ENCODE results near the gene HOMEZ.

The HOMEZ gene

DNA sequence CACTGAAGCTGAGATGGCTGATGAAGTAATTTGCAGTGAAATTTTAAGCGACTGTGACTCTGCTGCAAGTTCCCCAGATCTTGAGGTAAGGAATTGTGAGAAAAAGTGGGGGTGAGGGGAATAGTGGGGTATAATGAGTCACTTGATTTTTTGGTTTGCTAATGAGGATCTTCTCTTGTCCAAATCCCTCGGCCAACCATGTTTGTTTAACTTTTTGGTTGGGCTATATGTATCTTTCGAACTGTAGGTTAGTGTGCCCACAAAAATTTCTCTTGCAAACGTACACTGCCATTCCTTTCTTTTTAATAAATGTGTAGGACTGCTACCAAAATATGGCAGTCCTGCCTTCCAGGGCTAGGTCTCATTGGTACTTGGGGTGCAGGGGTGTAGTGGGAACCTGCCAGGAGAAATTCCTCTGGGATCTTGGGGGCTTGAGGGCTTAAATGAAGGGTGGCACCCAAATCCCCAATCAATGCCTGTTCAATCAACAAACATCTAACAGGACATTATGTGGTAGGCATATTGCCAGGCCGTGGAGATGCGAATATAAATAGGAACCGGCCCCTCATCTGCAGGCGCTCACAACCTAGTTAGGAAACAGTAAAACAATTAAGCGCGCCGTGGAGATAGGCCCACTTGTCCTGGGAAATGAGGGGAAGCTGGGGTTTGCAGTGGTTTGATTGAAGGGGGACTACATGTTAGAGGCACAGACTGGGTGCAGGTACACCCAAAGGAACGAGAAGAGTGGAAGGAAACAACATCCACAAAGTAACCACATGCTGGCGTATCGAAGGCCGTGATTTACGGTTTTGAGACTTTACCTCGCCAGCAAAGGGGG lies 34.0 kb upstream of the HOMEZ start:
- H3K27ac Mint-ChIP-seq: peak overlapping the region; percentile 98
- H3K9me3 Mint-ChIP-seq: no peaks in the 10 kb centered on the region
- H3K4me1 Mint-ChIP-seq (ENCODE audit: low read depth): peaks cover 33% of the 10 kb centered on the region
- H3K4me3 Mint-ChIP-seq: peak overlapping the region; percentile 92
- no peaks in the 10 kb centered on the region for H3K27me3 Mint-ChIP-seq
- peaks cover 29% of the 10 kb centered on the region for H3K36me3 Mint-ChIP-seq (ENCODE audit: low read depth)

DNA sequence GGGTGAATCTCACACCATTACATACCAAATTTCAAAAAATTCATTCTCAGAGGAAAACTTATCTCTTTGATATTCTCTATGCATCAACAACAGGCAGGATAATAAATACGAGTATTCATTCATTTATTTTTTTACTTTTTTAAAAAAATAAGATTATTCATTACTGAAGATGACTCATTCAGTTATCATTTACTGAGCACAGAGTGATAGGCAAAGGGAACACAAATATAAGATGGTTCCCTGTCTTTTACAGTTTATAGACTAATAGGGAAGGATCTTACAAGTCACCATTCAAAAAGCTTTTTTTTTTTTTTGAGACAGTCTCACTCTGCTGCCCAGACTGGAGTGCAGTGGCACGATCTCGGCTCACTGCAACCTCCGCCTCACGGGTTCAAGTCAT lies 30.4 kb upstream of the HOMEZ start:
- Mint-ChIP-seq H3K27me3 (no peaks in the 10 kb centered on the region), H3K4me1 (ENCODE audit: low read depth) (peaks cover 17% of the 10 kb centered on the region), H3K27ac (no peak overlapping the region), H3K9me3 (no peaks in the 10 kb centered on the region), H3K36me3 (ENCODE audit: low read depth) (no peaks in the 10 kb centered on the region), H3K4me3 (no peak overlapping the region)

DNA sequence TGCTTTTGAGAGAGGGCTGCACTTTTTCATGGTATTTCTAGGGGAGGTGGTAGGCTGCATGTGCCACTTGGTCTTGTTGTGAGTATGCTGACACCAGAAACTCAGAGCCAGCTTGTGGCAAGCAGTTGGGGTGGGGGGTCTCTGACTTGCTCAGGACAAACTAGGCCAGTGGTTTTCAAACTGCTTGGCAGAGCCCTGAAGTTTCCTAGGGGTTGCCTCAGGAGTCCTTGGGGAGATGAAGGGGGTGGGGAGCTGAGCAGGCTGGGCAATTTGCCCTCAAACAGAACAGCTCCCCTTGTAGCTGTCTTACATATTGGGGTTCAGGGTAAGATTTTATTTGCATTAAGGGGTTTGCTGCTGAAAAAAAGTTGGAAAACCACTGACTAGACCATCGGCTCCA lies 24.6 kb upstream of the HOMEZ start:
- no peaks in the 10 kb centered on the region for H3K36me3 Mint-ChIP-seq (ENCODE audit: low read depth)
- H3K27ac Mint-ChIP-seq: no peak overlapping the region
- H3K9me3 Mint-ChIP-seq: no peaks in the 10 kb centered on the region
- peaks cover 22% of the 10 kb centered on the region for H3K27me3 Mint-ChIP-seq
- H3K4me3 Mint-ChIP-seq: no peak overlapping the region
- H3K4me1 Mint-ChIP-seq (ENCODE audit: low read depth): peaks cover 10% of the 10 kb centered on the region

DNA sequence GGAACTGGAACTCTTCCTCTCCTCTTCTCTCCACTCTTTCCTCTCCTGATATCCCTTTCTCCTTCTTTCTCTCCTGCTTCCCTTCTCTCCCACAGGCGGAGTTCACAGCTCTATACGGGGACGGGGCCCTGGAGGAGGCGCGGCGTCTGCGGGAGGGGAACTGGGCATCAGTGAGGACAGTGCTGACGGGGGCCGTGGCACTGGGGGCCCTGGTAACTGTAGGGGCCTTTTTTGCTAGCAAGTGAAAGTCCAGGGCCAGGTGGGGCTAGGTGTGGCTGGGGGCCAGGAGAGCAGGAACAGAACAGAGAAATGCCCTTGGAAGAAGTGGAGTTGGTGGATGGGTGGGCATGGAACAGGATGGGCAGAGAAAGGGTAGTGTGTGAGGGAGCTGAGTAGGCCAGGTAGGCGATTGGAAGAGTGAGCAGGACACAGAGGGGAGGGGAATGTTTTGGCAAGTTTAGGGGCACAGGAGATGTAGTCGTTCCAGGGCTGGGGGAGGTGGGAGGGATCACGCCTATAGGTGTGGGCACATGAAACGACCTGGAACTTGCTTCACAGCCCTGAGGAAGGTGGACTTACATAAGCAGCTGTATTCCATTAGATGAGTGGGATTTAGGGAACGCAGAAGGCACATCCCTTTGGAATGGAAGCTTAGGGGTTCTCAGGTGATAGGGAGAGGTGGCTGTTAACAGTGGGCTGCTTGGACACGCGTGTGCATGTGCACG lies 23.0 kb upstream of the HOMEZ start:
- Mint-ChIP-seq H3K36me3 (ENCODE audit: low read depth) (no peaks in the 10 kb centered on the region), H3K4me3 (no peak overlapping the region), H3K27me3 (peaks cover 22% of the 10 kb centered on the region), H3K4me1 (ENCODE audit: low read depth) (peaks cover 10% of the 10 kb centered on the region), H3K27ac (no peak overlapping the region), H3K9me3 (no peaks in the 10 kb centered on the region)

DNA sequence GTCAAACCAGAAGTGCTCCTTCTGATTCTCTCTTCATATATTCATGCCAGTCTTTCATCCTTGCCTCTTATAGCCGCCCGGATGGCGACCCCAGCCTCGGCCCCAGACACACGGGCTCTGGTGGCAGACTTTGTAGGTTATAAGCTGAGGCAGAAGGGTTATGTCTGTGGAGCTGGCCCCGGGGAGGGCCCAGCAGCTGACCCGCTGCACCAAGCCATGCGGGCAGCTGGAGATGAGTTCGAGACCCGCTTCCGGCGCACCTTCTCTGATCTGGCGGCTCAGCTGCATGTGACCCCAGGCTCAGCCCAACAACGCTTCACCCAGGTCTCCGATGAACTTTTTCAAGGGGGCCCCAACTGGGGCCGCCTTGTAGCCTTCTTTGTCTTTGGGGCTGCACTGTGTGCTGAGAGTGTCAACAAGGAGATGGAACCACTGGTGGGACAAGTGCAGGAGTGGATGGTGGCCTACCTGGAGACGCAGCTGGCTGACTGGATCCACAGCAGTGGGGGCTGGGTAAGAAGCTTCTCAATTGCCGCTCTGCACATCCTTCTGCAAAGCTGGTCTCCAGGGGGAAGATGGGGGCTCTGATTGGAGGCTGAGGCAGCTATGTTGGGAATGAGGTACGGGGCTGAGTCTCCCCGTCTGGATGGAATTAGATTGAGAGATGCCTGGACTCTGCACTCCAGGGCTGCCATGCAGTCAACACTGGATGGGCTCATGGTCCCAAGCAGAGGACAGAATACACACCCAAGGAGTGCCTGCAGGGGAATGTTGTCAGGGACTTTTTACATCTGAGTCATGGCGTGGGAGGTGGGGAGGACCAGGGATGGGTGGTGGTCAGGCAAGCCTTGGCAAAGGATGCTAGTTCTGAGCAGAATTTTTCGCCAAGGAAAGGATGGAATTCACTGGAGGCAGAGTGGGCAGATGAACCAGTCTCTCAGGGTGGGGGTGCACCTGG lies 22.0 kb upstream of the HOMEZ start:
- Mint-ChIP-seq H3K4me3 (no peak overlapping the region), H3K4me1 (ENCODE audit: low read depth) (peaks cover 15% of the 10 kb centered on the region), H3K9me3 (no peaks in the 10 kb centered on the region), H3K36me3 (ENCODE audit: low read depth) (no peaks in the 10 kb centered on the region), H3K27ac (no peak overlapping the region), H3K27me3 (peaks cover 22% of the 10 kb centered on the region)

DNA sequence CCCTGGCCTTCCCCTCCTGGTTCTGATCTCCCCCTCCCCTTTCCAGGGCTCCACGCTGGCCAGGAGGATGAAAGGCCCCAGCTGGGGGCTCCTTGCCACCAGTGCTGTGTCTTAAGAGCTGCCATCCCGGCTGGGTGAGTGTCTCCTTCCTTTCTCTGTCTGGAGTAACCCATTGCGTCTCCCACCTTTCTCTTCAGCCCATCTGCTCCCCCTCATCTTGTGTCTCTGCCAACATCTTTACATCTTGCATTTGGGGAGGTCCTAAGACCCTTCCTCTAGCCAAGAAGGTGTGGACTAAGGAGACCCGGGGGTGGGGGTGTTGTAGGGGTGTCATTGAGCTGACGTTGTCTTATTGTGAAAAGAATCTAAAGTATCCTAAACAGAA lies 21.2 kb upstream of the HOMEZ start:
- Mint-ChIP-seq H3K4me1 (ENCODE audit: low read depth) (peaks cover 20% of the 10 kb centered on the region), H3K4me3 (peak overlapping the region; percentile 61), H3K27me3 (peaks cover 22% of the 10 kb centered on the region), H3K36me3 (ENCODE audit: low read depth) (no peaks in the 10 kb centered on the region), H3K9me3 (no peaks in the 10 kb centered on the region), H3K27ac (no peak overlapping the region)

DNA sequence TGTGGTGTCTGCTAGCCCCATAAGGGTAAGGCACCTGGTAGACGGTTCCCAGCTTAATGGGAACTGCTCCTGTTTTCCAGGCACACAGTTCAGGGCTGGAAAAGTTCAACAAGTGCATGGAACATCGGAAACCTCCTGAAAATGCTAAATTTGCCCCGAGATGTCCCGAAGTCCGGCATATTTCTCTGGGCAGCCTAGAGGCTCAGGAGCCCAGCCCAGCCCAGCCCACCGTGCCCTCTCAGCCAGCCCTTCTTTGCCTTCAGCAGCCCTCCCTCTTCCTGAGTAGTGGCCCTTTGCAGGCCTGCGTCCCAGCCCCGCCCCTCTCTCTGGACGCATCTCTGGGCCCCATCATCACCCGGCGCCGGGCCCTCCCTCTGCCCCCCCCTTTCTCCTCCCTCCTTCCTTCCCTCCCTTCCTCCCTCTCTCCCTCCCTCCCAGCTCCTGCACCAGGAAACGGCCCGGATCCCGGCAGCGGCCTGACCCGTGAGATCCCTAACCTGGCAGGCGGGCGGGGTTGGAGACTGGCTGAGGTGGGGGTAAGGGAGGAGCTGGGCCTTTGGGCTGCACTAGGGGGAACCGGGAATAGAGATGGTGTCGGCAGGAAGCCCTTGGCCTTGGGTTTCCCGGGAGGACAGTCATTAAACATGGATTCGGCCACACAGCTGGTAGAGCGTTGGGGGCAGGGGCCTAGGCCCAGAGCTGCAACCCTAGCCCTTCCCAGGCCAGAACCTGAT lies 20.6 kb upstream of the HOMEZ start, which contains the start of gene BCL2L2:
BCL2L2 (plus strand) TSS at position 422 of the 734 bp plus-strand sequence. CDS start 935 bp downstream, outside the sequence.
- H3K4me3 Mint-ChIP-seq: peak within 1 kb of the TSS; percentile 61
- no peaks in the 10 kb centered on the region for H3K9me3 Mint-ChIP-seq
- no peak within 1 kb of the TSS for H3K27ac Mint-ChIP-seq
- peaks cover 20% of the 10 kb centered on the region for H3K4me1 Mint-ChIP-seq (ENCODE audit: low read depth)
- no peaks in the 10 kb centered on the region for H3K36me3 Mint-ChIP-seq (ENCODE audit: low read depth)
- peaks cover 22% of the 10 kb centered on the region for H3K27me3 Mint-ChIP-seq

DNA sequence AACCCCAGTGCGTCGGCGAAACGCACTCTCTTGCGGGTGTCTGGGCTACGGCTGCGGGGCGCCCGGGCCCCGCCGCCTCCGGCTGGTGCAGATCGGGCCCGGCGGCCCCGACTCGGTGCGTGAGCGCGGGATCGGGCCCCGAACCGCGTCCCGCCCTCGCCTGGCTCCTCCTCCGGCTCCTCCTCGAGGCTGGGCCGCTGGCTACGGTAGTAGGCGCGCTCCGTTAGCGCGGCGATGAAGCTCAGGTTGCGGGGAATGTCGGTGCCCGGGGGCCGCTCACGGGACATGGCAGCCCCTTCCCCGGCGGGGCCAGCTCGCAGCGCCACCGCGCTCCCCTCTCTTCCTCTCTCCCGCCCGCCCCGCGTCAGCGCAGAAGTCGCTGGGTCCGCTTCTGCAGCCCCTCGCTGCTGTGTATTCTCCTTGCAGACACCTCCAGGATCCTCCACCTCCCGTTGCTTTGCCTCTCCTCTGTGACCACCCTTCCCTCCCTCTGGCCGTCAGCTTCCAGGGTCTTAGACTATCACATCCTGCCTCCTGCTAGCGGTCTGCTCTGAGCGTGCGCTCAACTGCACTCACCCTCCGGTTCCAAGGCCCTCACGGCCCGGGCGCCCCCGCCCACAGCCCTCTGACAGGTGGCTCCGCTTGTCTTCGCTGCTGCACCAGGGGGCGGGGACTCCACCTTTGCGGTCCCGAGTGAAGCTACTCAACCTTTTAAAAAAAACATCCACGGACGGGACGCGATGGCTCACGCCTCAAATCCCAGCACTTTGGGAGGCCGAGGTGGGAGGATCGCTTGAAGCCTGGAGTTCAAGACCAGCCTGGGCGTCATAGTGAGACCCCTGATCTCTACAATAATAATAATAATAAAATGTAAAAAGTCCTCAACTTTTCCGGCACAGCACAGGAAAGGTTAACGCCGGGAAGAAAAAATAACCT lies 16.6 kb upstream of the HOMEZ start, which contains the start of gene PPP1R3E:
PPP1R3E (minus strand) TSS at position 570 of the 936 bp plus-strand sequence; CDS start at position 287, 283 bp downstream.
- H3K27me3 Mint-ChIP-seq: peaks cover 14% of the 10 kb centered on the region
- peaks cover 8% of the 10 kb centered on the region for H3K36me3 Mint-ChIP-seq (ENCODE audit: low read depth)
- peaks cover 28% of the 10 kb centered on the region for H3K4me1 Mint-ChIP-seq (ENCODE audit: low read depth)
- no peaks in the 10 kb centered on the region for H3K9me3 Mint-ChIP-seq
- peak within 1 kb of the TSS; percentile 100 for H3K4me3 Mint-ChIP-seq
- H3K27ac Mint-ChIP-seq: peak within 1 kb of the TSS; percentile 100

DNA sequence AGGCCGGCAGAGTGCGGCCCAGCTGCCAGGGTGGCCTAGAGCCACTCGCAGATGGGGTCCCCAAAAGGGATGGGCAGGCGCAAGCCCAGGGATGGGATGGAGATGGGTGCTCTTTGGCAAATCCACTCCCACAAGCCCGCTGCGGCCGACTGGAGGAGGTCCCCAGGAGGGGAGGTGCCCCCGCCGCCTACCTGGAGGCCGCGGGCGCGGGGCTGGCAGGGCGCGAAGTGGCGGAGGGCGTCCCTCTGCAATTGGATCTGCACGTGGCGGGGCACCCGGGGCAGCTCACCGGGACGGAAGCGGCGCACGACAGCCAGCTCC lies 16.0 kb upstream of the HOMEZ start:
- H3K9me3 Mint-ChIP-seq: no peaks in the 10 kb centered on the region
- H3K4me1 Mint-ChIP-seq (ENCODE audit: low read depth): peaks cover 28% of the 10 kb centered on the region
- peak overlapping the region; percentile 100 for H3K4me3 Mint-ChIP-seq
- peak overlapping the region; percentile 94 for H3K27ac Mint-ChIP-seq
- peaks cover 13% of the 10 kb centered on the region for H3K36me3 Mint-ChIP-seq (ENCODE audit: low read depth)
- H3K27me3 Mint-ChIP-seq: peaks cover 8% of the 10 kb centered on the region

DNA sequence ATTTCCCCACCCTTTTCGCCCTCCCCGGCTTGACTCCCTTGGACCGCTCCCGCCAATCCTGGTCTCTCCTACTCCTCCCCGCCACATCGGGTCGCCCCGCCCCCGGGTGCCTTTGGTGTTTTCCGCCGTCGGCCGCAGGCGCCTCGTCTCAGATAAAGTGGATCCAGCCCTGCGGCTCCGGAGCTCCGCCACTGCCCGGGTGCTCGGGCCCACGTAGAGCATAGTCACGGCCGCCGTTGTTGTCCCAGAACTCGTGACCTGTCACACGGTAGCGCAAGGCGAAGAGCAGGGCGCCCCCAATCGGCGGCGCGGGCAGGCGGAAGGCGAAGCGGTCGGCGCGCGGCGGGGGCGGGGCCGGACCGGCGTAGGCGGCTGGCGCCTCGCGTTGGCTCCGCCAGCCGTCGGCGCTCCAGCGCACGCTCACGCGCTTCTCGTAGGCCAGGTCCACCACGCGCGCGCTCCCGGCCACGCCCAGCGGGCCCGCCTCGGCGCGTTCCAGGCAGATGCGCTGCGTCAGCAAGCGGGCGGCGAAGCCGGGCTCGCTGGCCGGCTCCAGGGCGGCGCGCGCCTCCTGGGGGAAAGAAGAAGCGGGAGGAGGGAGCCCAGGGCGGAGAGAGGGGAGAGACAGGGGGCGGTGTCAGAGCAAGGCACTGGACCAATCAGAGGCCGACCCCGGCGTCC lies 15.5 kb upstream of the HOMEZ start:
- peak overlapping the region; percentile 95 for H3K27ac Mint-ChIP-seq
- peaks cover 7% of the 10 kb centered on the region for H3K27me3 Mint-ChIP-seq
- peaks cover 28% of the 10 kb centered on the region for H3K4me1 Mint-ChIP-seq (ENCODE audit: low read depth)
- peaks cover 13% of the 10 kb centered on the region for H3K36me3 Mint-ChIP-seq (ENCODE audit: low read depth)
- H3K4me3 Mint-ChIP-seq: peak overlapping the region; percentile 100
- H3K9me3 Mint-ChIP-seq: no peaks in the 10 kb centered on the region

DNA sequence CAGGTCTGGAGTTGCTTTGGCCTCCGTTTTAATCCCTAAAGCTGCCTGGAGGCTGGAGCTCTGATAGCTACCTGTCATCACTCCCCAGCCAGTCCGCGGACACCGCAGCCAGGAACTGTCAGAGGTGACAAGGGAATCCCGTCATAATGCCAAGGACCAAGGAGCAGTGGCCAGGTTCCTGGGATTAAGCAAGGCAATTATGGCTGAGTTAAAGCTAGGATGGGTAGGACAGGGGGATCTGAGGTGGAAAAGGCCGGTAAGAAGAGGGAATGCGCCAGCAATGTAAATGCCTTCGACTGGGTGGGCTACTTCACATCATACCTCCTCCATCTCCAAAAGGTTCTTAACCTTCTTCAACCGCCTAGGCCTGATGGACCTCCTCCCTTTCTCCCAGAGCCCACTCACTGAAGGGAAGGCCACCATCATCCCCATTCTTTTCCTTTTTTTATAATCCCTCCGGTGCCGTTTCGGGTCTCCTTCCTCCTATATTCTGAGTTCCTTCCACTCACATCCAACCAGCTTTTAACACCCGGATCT lies 14.8 kb upstream of the HOMEZ start:
- H3K27ac Mint-ChIP-seq: peak overlapping the region; percentile 95

DNA sequence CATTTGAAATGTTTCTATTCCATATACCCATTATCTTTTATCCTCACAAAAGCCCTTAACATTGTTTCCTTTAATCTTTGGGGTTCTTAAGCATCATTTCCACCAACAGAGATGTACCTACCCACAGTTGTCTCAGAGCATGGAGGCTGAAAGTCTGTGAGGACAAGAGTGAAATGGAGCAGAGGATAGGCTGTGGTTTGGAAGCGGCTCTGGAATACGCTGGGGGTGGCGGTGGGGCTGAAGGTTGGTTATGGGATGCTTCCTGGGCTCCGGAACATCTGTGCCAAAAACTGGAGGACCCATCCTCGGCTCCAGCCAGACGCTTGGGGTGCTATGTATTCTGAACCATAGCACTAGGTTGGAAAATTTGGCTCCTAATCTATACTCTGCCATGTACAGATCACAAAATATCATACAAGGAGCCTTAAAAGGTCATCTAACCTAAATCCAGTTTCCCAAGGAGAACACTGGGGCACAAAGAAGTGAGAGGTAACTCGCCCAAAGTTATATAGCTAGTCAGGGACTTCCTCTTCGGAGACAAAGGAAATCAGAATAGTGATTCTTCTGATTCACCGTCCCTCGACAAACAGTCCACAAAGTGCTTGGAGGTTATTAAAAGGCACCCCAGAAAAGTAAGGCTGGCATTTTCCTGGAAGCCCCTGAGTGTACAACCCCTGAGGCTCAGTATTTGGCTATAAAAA lies 14.2 kb upstream of the HOMEZ start:
- Mint-ChIP-seq H3K4me3 (peak overlapping the region; percentile 89), H3K4me1 (ENCODE audit: low read depth) (peaks cover 27% of the 10 kb centered on the region), H3K36me3 (ENCODE audit: low read depth) (peaks cover 17% of the 10 kb centered on the region), H3K27ac (peak overlapping the region; percentile 95), H3K9me3 (no peaks in the 10 kb centered on the region), H3K27me3 (no peaks in the 10 kb centered on the region)

More for the DNA sequence above, 14.8 kb upstream of the HOMEZ start:
- peaks cover 13% of the 10 kb centered on the region for H3K36me3 Mint-ChIP-seq (ENCODE audit: low read depth)
- no peaks in the 10 kb centered on the region for H3K9me3 Mint-ChIP-seq
- H3K27me3 Mint-ChIP-seq: peaks cover under 1% of the 10 kb centered on the region
- H3K4me3 Mint-ChIP-seq: peak overlapping the region; percentile 89
- peaks cover 23% of the 10 kb centered on the region for H3K4me1 Mint-ChIP-seq (ENCODE audit: low read depth)

All from stimulated activated naive CD8-positive, alpha-beta T cell treated with anti-CD3 and anti-CD28 coated beads, Interleukin-15, Interleukin-2, amounts not matched to agents 100 ng/mL and 50 ng/mL, for 24 hours (primary cell).